OCI-LY3 (cell line): ENCODE measurements around the gene BABAM2.

Experiments used
- H2AFZ ChIP-seq: fragments of 200-600, 300-600 bp; shearing (Covaris generic); 2 replicates; pipeline ENCODE4 v1.6.0; 2014; ENCODE audit warnings: antibody characterized with exemption, low read depth, low read length
- H3K27ac ChIP-seq: fragments of 200-600, 300-600 bp; sonication (generic); 2 replicates; pipeline ENCODE4 v1.5.1; 2014; ENCODE audit warnings: mild to moderate bottlenecking, low read length, moderate library complexity, mixed read lengths
- H3K27me3 ChIP-seq: fragments of 200-600, 300-600 bp; sonication (generic); 2 replicates; pipeline ENCODE4 v1.6.1; 2014; ENCODE audit warnings: low read depth, low read length, mixed read lengths
- H3K36me3 ChIP-seq: fragments of 200-600, 300-600 bp; sonication (generic); replicated peaks from 2 replicates; pipeline ENCODE3; 2014; ENCODE audit warnings: low read depth, low read length, mixed read lengths
- H3K4me1 ChIP-seq: fragments of 300-600, 200-600 bp; sonication (generic); 2 replicates; pipeline ENCODE4 v1.6.1; 2014; ENCODE audit warnings: low read length, mixed read lengths
- H3K4me2 ChIP-seq: fragments of 200-600, 300-600 bp; sonication (generic); 2 replicates; pipeline ENCODE4 v1.6.1; 2014; ENCODE audit warnings: low read length, mixed read lengths
- H3K4me3 ChIP-seq: fragments of 300-600, 200-600 bp; sonication (generic); 2 replicates; pipeline ENCODE4 v1.5.1; 2014; ENCODE audit warnings: antibody characterized with exemption, mild to moderate bottlenecking, low read length, moderate library complexity
- H3K79me2 ChIP-seq: fragments of 300-600, 200-600 bp; shearing (Covaris generic); 2 replicates; pipeline ENCODE4 v1.6.1; 2014; ENCODE audit warnings: mild to moderate bottlenecking, low read length, mixed read lengths
- H3K9ac ChIP-seq: fragments of 300-600, 200-600 bp; shearing (Covaris generic); 2 replicates; pipeline ENCODE4 v1.6.0; 2014; ENCODE audit warnings: mild to moderate bottlenecking, low read length, moderate library complexity
- H3K9me3 ChIP-seq: fragments of 200-600, 300-600 bp; shearing (Covaris generic); 2 replicates; pipeline ENCODE4 v1.6.1; 2014; ENCODE audit warnings: low read length, mixed read lengths; ENCODE audit not compliant: insufficient read depth
- H4K20me1 ChIP-seq: fragments of 200-600, 300-600 bp; sonication (generic); 2 replicates; pipeline ENCODE4 v1.6.1; 2016; ENCODE audit warnings: low read length, mixed read lengths; ENCODE audit not compliant: insufficient read depth
- CTCF ChIP-seq: fragments of 200-600, 300-600 bp; sonication (generic); IDR thresholded peaks from 2 replicates; pipeline ENCODE4 v1.5.1; 2014; ENCODE audit warnings: antibody characterized with exemption, low read length, low read depth
- EZH2phosphoT487 ChIP-seq: fragments of 200-600 bp; shearing (Covaris generic); IDR thresholded peaks from 2 replicates; pipeline ENCODE4 v1.6.1; 2018; ENCODE audit warnings: antibody characterized with exemption, mixed run types, low read depth

Gene BABAM2

GRCh38 chr2:28320371-28320770, 429.8 kb downstream of the BABAM2 start:
- no peak for TF ChIP-seq EZH2phosphoT487
- no peak for TF ChIP-seq CTCF
- Histone ChIP-seq H3K27me3 (no peaks in the 10 kb centered on the region), H4K20me1 (no peaks in the 10 kb centered on the region), H3K4me2 (no peak overlapping the region), H3K36me3 (no peaks in the 10 kb centered on the region), H3K9ac (no peak overlapping the region), H3K9me3 (no peaks in the 10 kb centered on the region), H3K4me3 (no peak overlapping the region), H3K79me2 (no peaks in the 10 kb centered on the region), H3K27ac (no peak overlapping the region), H3K4me1 (peaks cover 4% of the 10 kb centered on the region), H2AFZ (no peak overlapping the region)

DNA sequence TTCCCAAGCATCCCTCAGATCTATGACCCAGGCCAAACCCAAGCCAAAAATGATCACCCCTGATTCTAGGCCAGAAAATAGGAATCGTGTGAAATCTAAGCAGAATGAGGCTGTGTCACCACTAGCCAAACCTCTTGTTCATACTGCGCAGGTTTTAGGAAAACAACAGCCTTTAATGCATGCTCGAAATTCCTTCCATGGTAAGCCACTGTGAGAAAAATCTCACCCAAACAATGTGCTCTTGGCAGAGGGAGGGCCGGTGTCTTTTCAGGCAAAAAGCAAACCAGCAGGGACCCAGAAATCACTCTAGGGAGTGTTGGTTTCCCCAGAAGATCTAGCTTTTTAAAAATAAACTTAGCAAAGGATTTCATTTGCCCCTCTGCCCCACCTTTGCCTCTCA, 430.9 kb downstream of the BABAM2 start:
- H3K79me2 ChIP-seq = no peaks in the 10 kb centered on the region
- no peaks in the 10 kb centered on the region for H3K9me3 ChIP-seq
- H3K4me3 ChIP-seq = no peak overlapping the region
- H3K36me3 ChIP-seq = no peaks in the 10 kb centered on the region
- H2AFZ ChIP-seq = no peak overlapping the region
- no peak overlapping the region for H3K4me2 ChIP-seq
- no peaks in the 10 kb centered on the region for H3K27me3 ChIP-seq
- TF ChIP-seq CTCF (no peak), EZH2phosphoT487 (no peak)
- peaks cover 15% of the 10 kb centered on the region for H3K4me1 ChIP-seq
- H4K20me1 ChIP-seq = no peaks in the 10 kb centered on the region
- H3K9ac ChIP-seq = no peak overlapping the region
- H3K27ac ChIP-seq = no peak overlapping the region

DNA sequence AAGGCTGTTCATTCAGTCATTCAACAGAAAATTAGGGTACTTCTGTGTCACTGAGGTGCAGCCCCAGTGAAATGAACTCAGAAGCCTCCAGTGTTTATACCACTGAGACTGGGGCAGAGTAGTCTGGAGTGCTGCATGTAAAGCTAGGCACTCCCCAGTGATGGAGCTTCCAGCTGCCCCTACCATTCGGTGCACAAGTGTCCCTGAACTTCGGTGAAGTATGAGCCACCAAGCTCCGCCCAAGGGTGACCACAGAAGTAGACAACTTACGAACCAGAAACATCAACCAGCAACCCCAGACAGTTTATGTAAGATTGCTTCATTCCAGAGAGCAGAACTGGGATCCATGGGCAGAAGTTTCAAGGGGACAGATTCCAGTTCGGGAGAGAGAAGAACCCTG, 431.5 kb downstream of the BABAM2 start:
- H3K36me3 ChIP-seq = no peaks in the 10 kb centered on the region
- no peaks in the 10 kb centered on the region for H4K20me1 ChIP-seq
- no peak overlapping the region for H3K4me3 ChIP-seq
- no peak for TF ChIP-seq CTCF
- no peak for TF ChIP-seq EZH2phosphoT487
- no peaks in the 10 kb centered on the region for H3K9me3 ChIP-seq
- no peaks in the 10 kb centered on the region for H3K27me3 ChIP-seq
- H3K27ac ChIP-seq = no peak overlapping the region
- no peak overlapping the region for H3K9ac ChIP-seq
- H3K4me2 ChIP-seq = no peak overlapping the region
- no peak overlapping the region for H2AFZ ChIP-seq
- H3K4me1 ChIP-seq = peaks cover 21% of the 10 kb centered on the region
- H3K79me2 ChIP-seq = no peaks in the 10 kb centered on the region

DNA sequence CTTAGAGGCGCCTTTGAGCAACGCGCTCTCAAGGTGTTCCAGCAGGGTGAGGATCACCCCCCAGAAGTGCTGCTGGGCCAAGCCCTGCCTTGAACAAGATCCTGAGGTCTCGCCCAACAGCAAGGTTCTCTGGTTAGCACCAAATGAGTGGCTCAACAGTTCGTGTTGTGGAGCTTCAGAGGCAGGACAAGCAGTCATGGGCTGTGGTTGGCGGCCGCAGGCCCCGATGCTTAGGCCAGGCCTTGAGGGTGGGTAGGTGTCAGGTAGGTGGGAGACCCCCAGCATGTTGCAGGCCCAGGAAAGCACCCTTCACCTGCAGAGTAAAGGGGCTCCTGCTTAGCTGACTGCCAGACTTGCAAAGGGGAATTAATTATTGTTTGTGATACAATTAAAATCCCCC, 431.9 kb downstream of the BABAM2 start:
- no peaks in the 10 kb centered on the region for H3K36me3 ChIP-seq
- H3K27ac ChIP-seq = no peak overlapping the region
- no peak overlapping the region for H3K9ac ChIP-seq
- H3K4me3 ChIP-seq = no peak overlapping the region
- H2AFZ ChIP-seq = no peak overlapping the region
- no peak overlapping the region for H3K4me2 ChIP-seq
- H4K20me1 ChIP-seq = no peaks in the 10 kb centered on the region
- peaks cover 25% of the 10 kb centered on the region for H3K4me1 ChIP-seq
- H3K27me3 ChIP-seq = no peaks in the 10 kb centered on the region
- H3K79me2 ChIP-seq = no peaks in the 10 kb centered on the region
- H3K9me3 ChIP-seq = no peaks in the 10 kb centered on the region
- TF ChIP-seq EZH2phosphoT487 = no peak
- TF ChIP-seq CTCF = no peak
